Esophagus squamous epithelium (tissue), 4 donors: ENCODE data around the gene SCN3B.

ENCODE experiments used
- CTCF ChIP-seq, 6 experiments: fragments of 450-650 bp in 4 of 6; fragments of 200-600 bp in 2 of 6; sonication (generic) in 2 of 6; IDR thresholded peaks; one replicate each; pipeline ENCODE4 v1.5.1; 2016 to 2019; ENCODE audit warnings: antibody characterized with exemption in 6 of 6, mild to moderate bottlenecking in 4 of 6, moderate library complexity in 4 of 6
- POLR2A ChIP-seq, 4 donors: fragments of 450-650 bp; IDR thresholded peaks; one replicate each; pipeline ENCODE4 v1.6.1; 2017; ENCODE audit warnings: antibody characterized with exemption in 4 of 4, mild to moderate bottlenecking in 4 of 4, moderate library complexity in 3 of 4

- TF ChIP-seq CTCF (IDR thresholded peaks at IDR 0.05), result no peak
- no peak for TF ChIP-seq POLR2A (IDR thresholded peaks at IDR 0.05)
Observed at GRCh38 chr11:123654566-123655081, at the start of gene SCN3B.
